SK-N-MC (cell line): ENCODE results near the gene FBH1.

Source experiments
- EZH2 ChIP-seq: fragments of 200-600 bp; sonication (generic); IDR thresholded peaks from one replicate; pipeline ENCODE4 v1.6.1; 2017; ENCODE audit warnings: antibody characterized with exemption
- FOXP2 ChIP-seq: optimal IDR thresholded peaks from 2 replicates; pipeline ENCODE3; 2011; ENCODE audit warnings: mild to moderate bottlenecking, moderate library complexity; ENCODE audit not compliant: insufficient read depth; ENCODE audit errors: extremely low read length, control extremely low read depth
- POLR2AphosphoS5 ChIP-seq: IDR thresholded peaks from 2 replicates; pipeline ENCODE4 v1.6.1; 2012; ENCODE audit warnings: mild to moderate bottlenecking, low read depth, low read length, borderline replicate concordance

DNA sequence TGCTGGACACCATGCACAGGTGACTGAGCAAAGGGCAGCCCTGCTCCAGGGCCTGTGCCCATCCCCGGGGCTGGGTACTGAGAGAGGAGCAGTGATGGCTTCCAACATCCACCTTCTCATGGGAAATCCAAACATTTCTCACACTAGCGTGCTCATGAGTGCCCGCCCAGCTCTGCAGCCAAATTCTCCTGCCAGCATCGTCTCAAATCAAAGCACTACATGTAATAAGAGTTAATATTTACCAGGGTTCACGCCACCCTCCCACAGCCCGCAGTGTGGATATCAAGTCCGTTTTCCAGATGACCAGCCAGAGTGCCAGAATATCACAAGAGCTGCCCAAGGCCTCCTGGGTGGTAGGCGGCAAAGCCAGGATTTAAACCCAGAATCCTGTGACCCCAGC lies 75.2 kb downstream of the FBH1 start:
- TF ChIP-seq EZH2 = no peak
- TF ChIP-seq FOXP2 = no peak
- no peak for TF ChIP-seq POLR2AphosphoS5
